ENCODE results near the gene ZCCHC24.

DNA sequence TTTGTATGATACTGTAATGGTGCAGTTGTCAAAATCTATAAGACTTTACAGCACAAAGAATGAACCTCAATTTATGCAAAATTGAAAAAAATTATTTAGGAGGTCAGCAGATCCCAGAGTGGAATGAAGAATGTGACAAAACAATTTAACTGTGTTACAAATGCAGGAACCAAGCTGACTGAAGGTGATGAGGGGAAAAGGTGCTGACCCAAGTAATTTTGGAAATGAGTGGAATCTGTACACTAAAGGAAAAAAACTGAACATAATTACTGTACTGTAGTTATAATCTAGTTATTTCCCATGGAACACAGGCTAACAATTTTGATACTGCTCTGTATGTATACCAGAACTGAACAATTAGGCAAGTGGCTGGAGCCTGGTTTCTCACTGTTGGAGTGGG lies 31.2 kb upstream of the ZCCHC24 start:
- TF ChIP-seq, protein P1, sequence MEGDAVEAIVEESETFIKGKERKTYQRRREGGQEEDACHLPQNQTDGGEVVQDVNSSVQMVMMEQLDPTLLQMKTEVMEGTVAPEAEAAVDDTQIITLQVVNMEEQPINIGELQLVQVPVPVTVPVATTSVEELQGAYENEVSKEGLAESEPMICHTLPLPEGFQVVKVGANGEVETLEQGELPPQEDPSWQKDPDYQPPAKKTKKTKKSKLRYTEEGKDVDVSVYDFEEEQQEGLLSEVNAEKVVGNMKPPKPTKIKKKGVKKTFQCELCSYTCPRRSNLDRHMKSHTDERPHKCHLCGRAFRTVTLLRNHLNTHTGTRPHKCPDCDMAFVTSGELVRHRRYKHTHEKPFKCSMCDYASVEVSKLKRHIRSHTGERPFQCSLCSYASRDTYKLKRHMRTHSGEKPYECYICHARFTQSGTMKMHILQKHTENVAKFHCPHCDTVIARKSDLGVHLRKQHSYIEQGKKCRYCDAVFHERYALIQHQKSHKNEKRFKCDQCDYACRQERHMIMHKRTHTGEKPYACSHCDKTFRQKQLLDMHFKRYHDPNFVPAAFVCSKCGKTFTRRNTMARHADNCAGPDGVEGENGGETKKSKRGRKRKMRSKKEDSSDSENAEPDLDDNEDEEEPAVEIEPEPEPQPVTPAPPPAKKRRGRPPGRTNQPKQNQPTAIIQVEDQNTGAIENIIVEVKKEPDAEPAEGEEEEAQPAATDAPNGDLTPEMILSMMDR (IDR thresholded peaks at IDR 0.05; ENCODE audit: low read length) = no peak
- no peak for TF ChIP-seq EZH2 (IDR thresholded peaks at IDR 0.05; ENCODE audit: borderline replicate concordance, low read length)
